Thyroid gland (tissue), 4 donors: ENCODE results near the gene RAD18.

ENCODE experiments used
- CTCF ChIP-seq, 6 experiments: fragments of 200-600 bp in 3 of 6; fragments of 450-650 bp in 3 of 6; sonication (generic) in 3 of 6; IDR thresholded peaks; one replicate each; pipeline ENCODE4 v1.5.1; 2016 to 2019; ENCODE audit warnings: antibody characterized with exemption in 6 of 6, mild to moderate bottlenecking in 2 of 6, inconsistent platforms in 1 of 6, moderate library complexity in 1 of 6
- POLR2A ChIP-seq, 2 donors: fragments of 450-650 bp; IDR thresholded peaks; one replicate each; pipeline ENCODE4 v1.6.1; 2017; ENCODE audit warnings: antibody characterized with exemption in 2 of 2, mild to moderate bottlenecking in 2 of 2, moderate library complexity in 1 of 2

- no peak for TF ChIP-seq POLR2A (IDR thresholded peaks at IDR 0.05)
- TF ChIP-seq CTCF (IDR thresholded peaks at IDR 0.05) = no peak
Measured at GRCh38 chr3:9007213-9007612, 43.9 kb upstream of the RAD18 start.
